D341Med (cell line): ENCODE results near the gene SPRR2A.
"Not testable (repeated sequence)": the region's sequence is repeated elsewhere in the genome, so short reads cannot be mapped to it uniquely, and the experiment has no call there.

Experiments
- DNase-seq: peaks from one replicate; pipeline ENCODE4 v3.0.0; 2012; ENCODE audit warnings: low spot score

SPRR2A gene

DNA sequence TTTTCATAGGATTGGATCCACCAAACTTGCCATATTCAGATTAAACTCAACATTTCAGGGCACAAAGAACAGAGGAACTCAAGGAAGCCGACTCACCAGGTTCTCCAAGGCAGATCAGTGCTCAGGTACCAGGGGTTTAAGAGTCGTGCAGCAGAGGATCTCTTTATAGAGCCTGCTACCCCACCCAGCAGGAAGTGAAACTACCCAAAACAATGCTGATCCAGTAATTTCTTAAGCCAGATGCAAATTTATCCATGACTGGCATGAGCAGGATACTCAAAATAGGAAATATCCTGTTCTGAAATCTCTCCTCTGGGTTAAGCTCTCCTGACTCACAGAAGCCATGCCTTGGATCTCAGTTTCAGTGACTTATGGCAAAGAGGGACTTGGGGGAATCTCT, at the start of gene SPRR2A:
TSS of gene SPRR2A (minus strand) at position 138 of the 400 bp plus-strand sequence. CDS start 777 bp downstream, outside the sequence.
- no peak for DNase-seq

GRCh38 chr1:153100245-153100644, 42.9 kb upstream of the SPRR2A start:
- DNase-seq, result no peak

GRCh38 chr1:153099461-153100045, 42.2 kb upstream of the SPRR2A start:
- DNase-seq, result no peak

DNA sequence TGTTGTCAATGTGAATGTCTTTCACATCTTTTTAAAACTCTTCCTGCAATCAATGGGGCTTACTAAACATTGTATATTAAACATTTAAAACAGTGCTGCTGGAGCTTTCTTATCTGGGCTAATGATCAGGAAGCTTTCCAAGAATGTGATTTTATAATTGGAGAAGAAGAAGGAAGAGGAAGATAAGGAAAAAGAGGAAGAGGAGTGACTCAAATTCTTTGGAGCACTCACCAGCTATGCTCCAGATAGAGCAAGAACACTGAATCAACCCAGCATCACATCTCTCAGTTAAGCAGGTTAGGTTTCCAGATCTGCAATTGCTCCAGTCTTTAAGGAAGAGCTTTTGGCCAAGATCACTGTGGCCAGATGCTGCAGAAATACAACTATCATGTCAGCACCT, 38.5 kb upstream of the SPRR2A start:
- DNase-seq, result no peak

DNA sequence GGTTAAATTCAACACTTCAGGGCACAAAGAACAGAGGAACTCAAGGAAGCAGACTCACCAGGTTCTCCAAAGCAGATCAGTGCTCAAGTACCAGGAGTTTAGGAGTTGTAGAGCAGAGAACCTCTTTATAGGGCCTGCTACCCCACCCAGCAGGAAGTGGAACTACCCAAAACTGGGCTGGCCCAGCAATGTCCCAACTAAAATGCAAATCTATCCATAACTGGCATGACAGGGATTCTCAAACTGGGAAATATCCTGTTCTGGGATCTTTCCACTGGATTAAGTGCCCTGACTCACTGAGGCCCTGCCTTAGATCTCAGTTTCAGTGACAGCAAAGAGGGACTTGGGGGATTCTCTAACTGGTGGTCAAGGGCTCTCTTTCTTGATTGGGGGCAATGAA, 37.1 kb upstream of the SPRR2A start, which contains the start of gene SPRR2E:
TSS of gene SPRR2E (minus strand) at position 101 of the 400 bp plus-strand sequence. CDS start 775 bp downstream, outside the sequence.
- no peak for DNase-seq

DNA sequence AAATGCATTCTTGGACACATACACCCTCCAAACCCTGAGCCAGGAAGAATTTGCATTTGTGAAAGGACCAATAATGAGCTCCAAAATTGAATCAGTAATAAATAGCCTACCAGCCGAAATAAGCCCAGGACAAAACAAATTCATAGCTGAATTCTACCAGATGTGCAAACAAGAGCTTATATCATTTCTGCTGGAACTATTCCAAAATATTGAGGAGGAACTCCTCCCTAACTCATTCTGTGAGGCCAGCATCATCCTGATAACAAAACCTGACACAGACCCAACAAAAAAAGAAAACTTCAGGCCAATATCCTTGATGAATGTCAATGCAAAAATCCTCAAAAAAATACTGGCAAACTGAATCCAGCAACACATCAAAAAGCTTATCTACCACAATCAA, 30.3 kb upstream of the SPRR2A start:
- DNase-seq, result no peak

GRCh38 chr1:153081736-153082135, 24.4 kb upstream of the SPRR2A start:
- DNase-seq, result no peak

GRCh38 chr1:153072806-153073726, 15.8 kb upstream of the SPRR2A start:
- no peak for DNase-seq

DNA sequence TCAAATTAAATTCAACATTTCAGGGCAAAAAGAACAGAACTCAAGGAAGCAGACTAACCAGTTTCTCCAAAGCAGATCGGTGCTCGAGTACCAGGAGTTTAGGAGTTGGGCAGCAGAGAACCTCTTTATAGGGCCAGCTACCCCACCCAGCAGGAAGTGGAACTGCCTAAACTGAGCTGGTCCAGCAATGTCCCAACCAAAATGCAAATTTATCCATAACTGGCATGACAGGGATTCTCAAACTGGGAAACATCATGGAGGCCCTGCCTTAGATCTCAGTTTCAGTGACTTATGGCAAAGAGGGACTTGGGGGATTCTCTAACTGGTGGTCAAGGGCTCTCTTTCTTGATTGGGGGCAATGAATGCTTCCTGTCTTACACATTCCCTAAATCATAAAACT, 14.2 kb upstream of the SPRR2A start, which contains the start of gene SPRR2B:
TSS of gene SPRR2B (minus strand) at position 101 of the 400 bp plus-strand sequence. CDS start 772 bp downstream, outside the sequence.
- no peak for DNase-seq

GRCh38 chr1:153070243-153070642, 12.9 kb upstream of the SPRR2A start:
- no peak for DNase-seq

- DNase-seq, result no peak
These were observed 1.8 kb upstream of the SPRR2A start for GRCh38 chr1:153058826-153059784.

GRCh38 chr1:153058154-153058553, 842 bp upstream of the SPRR2A start:
- no peak for DNase-seq

DNA sequence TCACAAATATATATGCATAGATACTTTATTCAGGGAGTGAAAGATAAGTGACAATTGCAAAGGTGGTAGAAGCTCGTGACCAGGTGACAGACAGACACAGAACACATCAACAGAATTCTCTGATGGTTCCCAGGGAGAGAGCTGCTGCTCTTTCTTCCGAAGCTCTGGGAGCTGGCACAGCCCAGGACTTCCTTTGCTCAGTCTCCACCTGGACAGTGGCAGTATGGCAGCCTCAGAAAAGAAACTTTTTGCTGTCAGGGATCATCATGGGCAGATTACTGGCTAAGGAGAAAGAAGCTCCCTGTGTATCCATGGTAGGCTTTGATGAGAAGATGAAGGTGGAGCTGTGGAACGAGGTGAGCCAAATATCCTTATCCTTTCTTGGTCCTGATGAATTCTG, 1.2 kb downstream of the SPRR2A start:
- not testable (repeated sequence) for DNase-seq

GRCh38 chr1:153049211-153049610, 8.1 kb downstream of the SPRR2A start:
- no peak for DNase-seq

- DNase-seq, result no peak
These were observed 16.2 kb downstream of the SPRR2A start, which contains the start of gene SPRR2D for GRCh38 chr1:153040950-153041631. TSS of gene SPRR2D (minus strand) at chr1:153041120. CDS start at chr1:153040346, 774 bp downstream.

DNA sequence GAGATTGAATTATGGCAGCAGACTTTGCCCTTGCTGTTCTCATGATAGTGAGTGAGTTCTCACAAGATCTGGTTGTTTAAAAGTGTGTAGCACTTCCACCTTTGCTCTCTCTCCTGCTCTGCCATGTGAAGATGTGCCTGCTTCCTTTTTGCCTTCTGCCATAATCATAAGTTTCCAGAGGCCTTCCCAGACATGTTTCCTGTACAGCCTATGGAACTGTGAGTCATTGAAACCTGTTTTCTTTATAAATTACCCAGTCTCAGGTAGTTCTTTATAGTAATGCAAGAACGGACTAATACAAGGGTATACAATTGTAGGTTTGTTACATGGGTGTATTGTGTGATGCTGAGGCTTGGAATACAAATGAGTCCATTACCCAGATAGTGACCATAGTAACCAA, 22.1 kb downstream of the SPRR2A start:
- no peak for DNase-seq

DNA sequence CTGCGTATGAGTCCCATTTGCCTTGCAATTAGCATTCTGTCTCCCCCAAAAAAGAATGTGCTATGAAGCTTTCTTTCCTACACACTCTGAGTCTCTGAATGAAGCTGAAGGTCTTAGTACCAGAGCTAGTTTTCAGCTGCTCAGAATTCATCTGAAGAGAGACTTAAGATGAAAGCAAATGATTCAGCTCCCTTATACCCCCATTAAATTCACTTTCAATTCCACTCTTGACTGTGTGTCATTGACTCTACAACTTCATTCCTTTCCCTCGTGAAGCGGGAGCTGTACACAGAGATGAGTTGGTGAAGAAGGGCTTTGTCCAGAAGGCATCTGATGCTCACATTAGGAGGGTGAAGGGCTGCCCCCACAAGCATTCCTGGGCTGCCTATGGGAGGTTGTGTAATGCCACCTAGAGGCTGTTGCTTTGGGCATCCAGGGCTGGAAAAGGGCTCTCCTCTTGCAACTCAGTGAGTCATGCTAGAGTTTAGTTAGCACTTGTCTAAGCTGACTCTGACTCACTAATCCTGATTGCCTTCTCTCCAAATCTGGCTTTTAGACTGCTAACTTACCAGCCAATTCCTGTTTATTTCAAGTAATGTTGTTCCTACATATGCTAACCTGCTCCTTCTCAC, 24.5 kb downstream of the SPRR2A start:
- DNase-seq, result no peak

GRCh38 chr1:153032073-153032472, 25.2 kb downstream of the SPRR2A start:
- no peak for DNase-seq

DNA sequence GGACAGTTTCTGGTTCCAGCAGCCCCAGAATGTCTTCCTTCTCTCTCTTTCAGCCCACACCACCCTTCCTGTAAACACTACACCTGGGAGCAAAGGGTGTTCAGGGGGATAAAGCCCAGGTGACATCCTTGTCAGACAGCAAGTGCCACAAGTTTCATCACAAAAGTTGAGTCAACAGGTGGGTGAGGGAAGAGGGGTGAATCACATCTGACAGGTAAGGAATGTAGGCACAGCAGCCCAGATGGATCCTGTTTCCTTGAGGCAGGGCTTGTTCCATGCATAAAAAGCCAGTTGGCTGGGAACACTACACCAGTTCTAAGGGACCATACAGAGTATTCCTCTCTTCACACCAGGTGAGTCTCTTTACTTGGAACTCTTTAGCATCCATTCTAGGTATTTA, 26.4 kb downstream of the SPRR2A start, which contains the start of gene SPRR1B:
TSS of gene SPRR1B (plus strand) at position 309 of the 400 bp plus-strand sequence. CDS start 1,143 bp downstream, outside the sequence.
- DNase-seq, result no peak

DNA sequence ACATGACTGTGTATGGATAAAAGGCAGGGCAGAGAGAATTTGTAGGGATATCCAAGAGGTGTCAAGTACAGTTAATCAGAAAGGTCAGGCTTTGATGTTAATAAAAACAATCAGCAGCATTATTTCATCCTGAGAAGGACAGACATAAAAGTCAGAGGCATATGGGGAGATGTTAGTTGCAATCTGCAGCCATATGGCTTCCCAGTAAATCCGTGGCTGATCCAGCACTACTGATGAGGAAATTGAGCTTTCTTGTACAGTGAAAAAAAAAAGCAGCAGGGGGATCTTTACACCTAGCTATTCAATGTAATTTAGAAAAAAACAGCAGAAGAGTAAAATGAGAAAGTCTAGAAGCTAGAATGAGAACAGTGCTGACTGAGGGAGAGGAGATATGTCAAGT, 28.5 kb downstream of the SPRR2A start:
- DNase-seq, result no peak

GRCh38 chr1:153025797-153026196, 31.5 kb downstream of the SPRR2A start:
- no peak for DNase-seq
